K562 (cell line): ENCODE measurements around the gene ABRAXAS1. TPM values are rescaled to one million over a fixed set of nuclear protein-coding genes. Genes with fewer than 3 reads are reported as not detected.

Source experiments
- ARNT ChIP-seq, 2 experiments: fragments of 450-650 bp; IDR thresholded peaks; 2 replicates each; pipeline ENCODE4 v1.6.1; 2016; ENCODE audit warnings: mild to moderate bottlenecking in 1 of 2
- ATF7 ChIP-seq: fragments of 450-650 bp; IDR thresholded peaks from 2 replicates; pipeline ENCODE4 v1.7.1; 2014; ENCODE audit warnings: mild to moderate bottlenecking, moderate library complexity
- BHLHE40 ChIP-seq: IDR thresholded peaks from 2 replicates; pipeline ENCODE4 v1.6.1; 2011; ENCODE audit warnings: low read length, improper control_type of control experiment
- BRCA1 ChIP-seq, 2 experiments: fragments of 450-650 bp in 1 of 2; sonication (generic) in 1 of 2; formaldehyde crosslinking in 1 of 2; IDR thresholded peaks; 2 replicates each; pipeline versions ENCODE4 v1.5.0 to v1.6.1; 2017 to 2020; ENCODE audit warnings: mild to moderate bottlenecking in 1 of 2, missing genetic modification reagents in 1 of 2
- CBFA2T2 ChIP-seq: fragments of 450-650 bp; conservative IDR thresholded peaks from 2 replicates; pipeline ENCODE4 v1.6.1; 2017; ENCODE audit warnings: mild to moderate bottlenecking
- CBX5 ChIP-seq: IDR thresholded peaks from 2 replicates; pipeline ENCODE4 v1.6.1; 2014; ENCODE audit warnings: low read depth, borderline replicate concordance
- E2F3 ChIP-seq: fragments of 250-450 bp; sonication (Bioruptor Pico); IDR thresholded peaks from 2 replicates; pipeline ENCODE4 v1.4.0; 2020; ENCODE audit warnings: mild to moderate bottlenecking
- EWSR1 ChIP-seq: fragments of 450-650 bp; IDR thresholded peaks from 2 replicates; pipeline ENCODE4 v1.6.1; 2018; ENCODE audit warnings: borderline replicate concordance, mild to moderate bottlenecking, low read depth, moderate library complexity; ENCODE audit not compliant: partially characterized antibody
- FOXJ3 ChIP-seq: sonication (generic); formaldehyde crosslinking; IDR thresholded peaks from 2 replicates; pipeline ENCODE4 v1.4.0; 2020; ENCODE audit warnings: mild to moderate bottlenecking, missing genetic modification reagents
- FOXK2 ChIP-seq, 2 experiments: fragments of 450-650 bp; IDR thresholded peaks in 1 of 2; conservative IDR thresholded peaks in 1 of 2; 2 replicates each; pipeline ENCODE4 v1.6.1; 2016; ENCODE audit warnings: low read depth in 2 of 2, mild to moderate bottlenecking in 1 of 2
- GABPB1 ChIP-seq: sonication (generic); formaldehyde crosslinking; IDR thresholded peaks from 2 replicates; pipeline ENCODE4 v1.8.0; 2022; ENCODE audit warnings: mild to moderate bottlenecking, missing genetic modification reagents
- HNRNPK ChIP-seq: fragments of 200-400 bp; formaldehyde crosslinking; IDR thresholded peaks from one replicate; pipeline ENCODE4 v1.6.1; 2018; ENCODE audit warnings: mild to moderate bottlenecking, low read depth, low read length; ENCODE audit not compliant: poor library complexity, severe bottlenecking
- KDM1A ChIP-seq, 2 experiments: fragments of 450-650 bp; IDR thresholded peaks; 2 replicates each; pipeline ENCODE4 v1.6.1; 2016; ENCODE audit warnings: mild to moderate bottlenecking in 2 of 2
- NCOA6 ChIP-seq: fragments of 450-650 bp; IDR thresholded peaks from 2 replicates; pipeline ENCODE4 v1.6.1; 2017; ENCODE audit warnings: mild to moderate bottlenecking
- NFE2L1 ChIP-seq: fragments of 450-650 bp; IDR thresholded peaks from 2 replicates; pipeline ENCODE4 v1.6.1; 2016; ENCODE audit warnings: missing genetic modification characterization, low read depth, mild to moderate bottlenecking, missing compliant biosample characterization, moderate library complexity, borderline replicate concordance
- NR2C2 ChIP-seq, 2 experiments: fragments of 200-800 bp in 1 of 2; sonication (Bioruptor generic) in 1 of 2; sonication (generic) in 1 of 2; formaldehyde crosslinking in 1 of 2; IDR thresholded peaks; 2 replicates each; pipeline versions ENCODE4 v1.6.1 to v1.8.0; 2016 to 2022; ENCODE audit warnings: mild to moderate bottlenecking in 1 of 2, missing compliant biosample characterization in 1 of 2, missing genetic modification characterization in 1 of 2, missing genetic modification reagents in 1 of 2
- PHB2 ChIP-seq: fragments of 450-650 bp; IDR thresholded peaks from 2 replicates; pipeline ENCODE4 v1.6.1; 2017; ENCODE audit warnings: low read depth
- PML ChIP-seq: IDR thresholded peaks from 2 replicates; pipeline ENCODE4 v1.6.1; 2012; ENCODE audit warnings: low read length, inconsistent platforms
- POLR3G ChIP-seq: IDR thresholded peaks from 2 replicates; pipeline ENCODE4 v1.6.1; 2011; ENCODE audit not compliant: insufficient read length, insufficient replicate concordance; ENCODE audit errors: extremely low read depth
- PTTG1 ChIP-seq: fragments of 450-650 bp; IDR thresholded peaks from 2 replicates; pipeline ENCODE4 v1.6.1; 2016; ENCODE audit warnings: low read depth, mild to moderate bottlenecking, missing genetic modification characterization, missing compliant biosample characterization
- SMARCA4 ChIP-seq: fragments of 450-650 bp; IDR thresholded peaks from 2 replicates; pipeline ENCODE4 v1.6.1; 2016
- TAF1 ChIP-seq: IDR thresholded peaks from 2 replicates; pipeline ENCODE4 v1.6.1; 2011; ENCODE audit warnings: mild to moderate bottlenecking, low read length, moderate library complexity; ENCODE audit not compliant: insufficient read depth, control insufficient read depth, severe bottlenecking; ENCODE audit errors: extremely low read depth
- ZBTB12 ChIP-seq: fragments of 250-450 bp; sonication (Bioruptor Pico); IDR thresholded peaks from 2 replicates; pipeline ENCODE4 v1.4.0; 2020
- ZFP36 ChIP-seq: fragments of 150-350 bp; IDR thresholded peaks from 2 replicates; pipeline ENCODE4 v1.6.1; 2018; ENCODE audit warnings: low read length, low read depth; ENCODE audit not compliant: partially characterized antibody
- ZNF184 ChIP-seq: sonication (generic); formaldehyde crosslinking; IDR thresholded peaks from 2 replicates; pipeline ENCODE4 v1.5.0; 2020; ENCODE audit warnings: missing genetic modification reagents
- ZNF280A ChIP-seq: fragments of 450-650 bp; IDR thresholded peaks from 2 replicates; pipeline ENCODE4 v1.6.1; 2018; ENCODE audit warnings: mild to moderate bottlenecking, low read depth; ENCODE audit not compliant: partially characterized antibody
- polyA plus RNA-seq, 8 experiments: library from polyadenylated mRNA; depleted of rRNA in 4 of 8; stranded (reverse) in 5 of 8; unstranded in 3 of 8; fragments of >200 nt; fragmentation: Nextera tagmentation in 2 of 8; fragmentation: Illumina TruSeq in 1 of 8; extraction: Ambion mirVana in 2 of 8; extraction: Trizol in 1 of 8; gene quantifications; 2 replicates each; pipeline versions ENCODE4 v1.2.1 to v1.2.3, GENCODE V29; 2011 to 2014; ENCODE audit warnings: inconsistent platforms in 1 of 8, missing spikeins in 1 of 8
- total RNA-seq, 7 experiments: library from RNA; depleted of rRNA in 6 of 7; stranded (reverse); fragments of >200 nt in 6 of 7; fragmentation: Illumina TruSeq in 2 of 7; extraction: Trizol in 2 of 7; gene quantifications; 2 replicates each; pipeline versions ENCODE4 v1.2.1 to v1.2.3, GENCODE V29; 2011 to 2021; ENCODE audit warnings: low replicate concordance in 1 of 7

Gene ABRAXAS1
- total and polyA plus RNA-seq, 9 of the 15 experiments (the other 6 are each of a cell fraction or from before 2014, with no cell fraction given), result 10.8 to 48.3 (median 22.1) TPM

GRCh38 chr4:83489711-83490326 lies 4.9 kb upstream of the ABRAXAS1 start (continued):
- TF ChIP-seq ARNT (IDR thresholded peaks at IDR 0.05) (0 out of 4 replicates have a peak, but pooled peaks of 1 of the 2 experiments have one; percentile 43), NCOA6 (no peak), ZFP36 (no peak), PML (peak; percentile 74), CBX5 (no peak), EWSR1 (no peak), KDM1A (IDR thresholded peaks at IDR 0.05) (peak in 1 of 2 experiments; percentile 83; a peak in 2 of 4 replicates), NR2C2 (CRISPR knock-in tag; IDR thresholded peaks at IDR 0.05) (no peak), NR2C2 (tag; IDR thresholded peaks at IDR 0.05) (peak; percentile 24; the same call in 1 of the 2 replicates), POLR3G (no peak), FOXJ3 (CRISPR knock-in tag) (no peak), SMARCA4 (peak; percentile 88), ATF7 (0 out of 2 replicates have a peak, but pooled peaks have one; percentile 21), CBFA2T2 (peak; percentile 93), TAF1 (no peak), NFE2L1 (no peak), PTTG1 (tag) (no peak), E2F3 (no peak), ZBTB12 (CRISPR knock-in tag) (no peak), HNRNPK (no peak), BHLHE40 (0 out of 2 replicates have a peak, but pooled peaks have one; percentile 11), ZNF280A (no peak), BRCA1 (IDR thresholded peaks at IDR 0.05) (no peak), BRCA1 (CRISPR knock-in tag; IDR thresholded peaks at IDR 0.05) (no peak), ZNF184 (CRISPR knock-in tag) (no peak), PHB2 (0 out of 2 replicates have a peak, but pooled peaks have one; percentile 62), FOXK2 (conservative IDR thresholded peaks at IDR 0.05 in 1 of 2, IDR thresholded peaks at IDR 0.05 in 1 of 2; ENCODE audit: low read depth in 2 of 2) (peak; percentile 40 to 52; a peak in 1 of 4 replicates), GABPB1 (CRISPR knock-in tag) (no peak)
